ENCODE results near the gene KCTD15. TPM values are rescaled to one million over a fixed set of nuclear protein-coding genes. Genes with fewer than 3 reads are reported as not detected.

The KCTD15 gene
- total and polyA plus RNA-seq, 2 of the 4 experiments (the other 2 are of a cell fraction): 16.3 to 19.6 TPM

DNA sequence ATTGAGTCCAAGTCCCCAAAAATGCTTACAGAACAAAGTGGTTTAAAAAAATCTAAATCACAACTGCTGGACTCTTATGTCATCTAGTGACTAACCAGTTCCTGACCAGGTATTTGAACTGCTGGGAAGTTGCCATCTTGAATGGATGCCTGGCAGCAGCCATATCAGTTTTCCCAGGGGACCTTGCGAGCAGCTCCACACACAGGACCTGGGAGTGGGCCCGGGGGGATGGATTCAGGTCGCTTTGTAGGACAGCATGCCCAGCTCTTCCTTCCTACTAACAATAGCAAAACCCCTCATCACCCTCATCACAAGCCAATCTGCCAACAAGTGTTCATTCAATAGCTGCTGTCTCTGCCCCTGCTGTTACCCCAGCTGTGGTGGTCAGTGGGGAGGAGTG, 65.3 kb downstream of the KCTD15 start:
- ChIA-PET CTCF (no interaction called here), POLR2A (ENCODE audit: unreplicated experiment) (no interaction called here)
- Histone ChIP-seq H3K9ac (ENCODE audit: low read depth, low read length) (no peak overlapping the region), H3K4me2 (ENCODE audit: low read depth, low read length) (no peak overlapping the region), H2BK20ac (ENCODE audit: low read depth, low read length) (no peak overlapping the region), H3K36me3 (ENCODE audit: control insufficient read depth, insufficient read depth, low read length) (no peaks in the 10 kb centered on the region), H3K23ac (ENCODE audit: low read depth, low read length) (no peak overlapping the region), H3K4ac (ENCODE audit: low read depth, low read length) (no peak overlapping the region), H3K27me3 (ENCODE audit: control insufficient read depth, insufficient read depth, low read length) (peaks cover 2% of the 10 kb centered on the region; the same call in 1 of the 2 replicates), H2BK15ac (ENCODE audit: low read depth, low read length) (no peak overlapping the region), H2BK120ac (ENCODE audit: low read depth, low read length) (no peak overlapping the region), H3K27ac (ENCODE audit: insufficient read depth, low read length) (no peak overlapping the region), H3K14ac (replicated peaks; ENCODE audit: low read depth, low read length) (no peak overlapping the region), H4K5ac (ENCODE audit: low read depth, low read length) (no peak overlapping the region), H3K79me1 (ENCODE audit: low read depth in 1 of 2, low read length in 2 of 2) (no peaks in the 10 kb centered on the region), H2AK5ac (ENCODE audit: low read depth, low read length) (no peak overlapping the region), H4K20me1 (ENCODE audit: insufficient read depth, low read length) (no peaks in the 10 kb centered on the region), H3K4me1 (ENCODE audit: control insufficient read depth, insufficient read depth, low read length) (no peaks in the 10 kb centered on the region), H3K18ac (ENCODE audit: low read depth, low read length) (no peak overlapping the region), H4K8ac (ENCODE audit: low read depth in 2 of 2, low read length in 2 of 2) (no peak overlapping the region), H2AK9ac (replicated peaks; ENCODE audit: low read depth, low read length, poor library complexity) (no peak overlapping the region), H3K9me1 (ENCODE audit: insufficient read depth, low read length) (no peaks in the 10 kb centered on the region), H3K56ac (ENCODE audit: extremely low read depth, insufficient read depth, low read length) (no peak overlapping the region), H2BK5ac (ENCODE audit: low read depth, low read length, poor library complexity, severe bottlenecking) (no peak overlapping the region), H4K91ac (ENCODE audit: insufficient read depth, low read depth, low read length) (no peak overlapping the region), H3K9me3 (ENCODE audit: control insufficient read depth, insufficient read depth, low read length) (no peaks in the 10 kb centered on the region), H2AFZ (replicated peaks; ENCODE audit: low read length, poor library complexity) (no peak overlapping the region), H3K4me3 (ENCODE audit: insufficient read depth, low read depth, low read length) (no peak overlapping the region)
- in situ Hi-C loops (cut with MboI; ENCODE audit: low sequenced_read_pairs) (no loop called here), intact Hi-C loops (cut with micrococcal nuclease) (no loop called here), dilution Hi-C loops (cut with HindIII; ENCODE audit: low sequenced_read_pairs, unreplicated experiment) (no loop called here)
- 80% methylated on average over 2 of the region's 3 CpGs; no CpG with 5 or more reads in 1 of the 2 experiments for WGBS, 2 experiments (ENCODE audit: extremely low coverage in 2 of 2, insufficient read length in 1 of 2)
- BruUV-seq (replicated peaks): no TSS peak
- no peak for ATAC-seq (ENCODE audit: low read depth)
- DNase-seq: no peak
- TF ChIP-seq, protein P1, sequence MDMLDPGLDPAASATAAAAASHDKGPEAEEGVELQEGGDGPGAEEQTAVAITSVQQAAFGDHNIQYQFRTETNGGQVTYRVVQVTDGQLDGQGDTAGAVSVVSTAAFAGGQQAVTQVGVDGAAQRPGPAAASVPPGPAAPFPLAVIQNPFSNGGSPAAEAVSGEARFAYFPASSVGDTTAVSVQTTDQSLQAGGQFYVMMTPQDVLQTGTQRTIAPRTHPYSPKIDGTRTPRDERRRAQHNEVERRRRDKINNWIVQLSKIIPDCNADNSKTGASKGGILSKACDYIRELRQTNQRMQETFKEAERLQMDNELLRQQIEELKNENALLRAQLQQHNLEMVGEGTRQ (IDR thresholded peaks at IDR 0.05; ENCODE audit: low read depth, low read length): no peak
- TF ChIP-seq, protein P2, sequence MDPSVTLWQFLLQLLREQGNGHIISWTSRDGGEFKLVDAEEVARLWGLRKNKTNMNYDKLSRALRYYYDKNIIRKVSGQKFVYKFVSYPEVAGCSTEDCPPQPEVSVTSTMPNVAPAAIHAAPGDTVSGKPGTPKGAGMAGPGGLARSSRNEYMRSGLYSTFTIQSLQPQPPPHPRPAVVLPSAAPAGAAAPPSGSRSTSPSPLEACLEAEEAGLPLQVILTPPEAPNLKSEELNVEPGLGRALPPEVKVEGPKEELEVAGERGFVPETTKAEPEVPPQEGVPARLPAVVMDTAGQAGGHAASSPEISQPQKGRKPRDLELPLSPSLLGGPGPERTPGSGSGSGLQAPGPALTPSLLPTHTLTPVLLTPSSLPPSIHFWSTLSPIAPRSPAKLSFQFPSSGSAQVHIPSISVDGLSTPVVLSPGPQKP (IDR thresholded peaks at IDR 0.05; ENCODE audit: borderline replicate concordance, low read depth, low read length): no peak
- TF ChIP-seq CHD1 (IDR thresholded peaks at IDR 0.05; ENCODE audit: low read depth, low read length) (no peak), POLR2A (IDR thresholded peaks at IDR 0.05; ENCODE audit: low read depth, low read length) (no peak), MXI1 (IDR thresholded peaks at IDR 0.05; ENCODE audit: borderline replicate concordance, low read depth, low read length) (no peak), SMC3 (IDR thresholded peaks at IDR 0.05; ENCODE audit: low read depth, low read length) (no peak), BHLHE40 (IDR thresholded peaks at IDR 0.05; ENCODE audit: low read depth, low read length) (no peak), CEBPB (IDR thresholded peaks at IDR 0.05; ENCODE audit: low read depth, low read length) (no peak), MAZ (IDR thresholded peaks at IDR 0.05; ENCODE audit: borderline replicate concordance, low read depth, low read length) (no peak), RFX5 (IDR thresholded peaks at IDR 0.05; ENCODE audit: low read depth, low read length) (no peak)

Data from IMR-90 (cell line).